GM18519 (cell line): Measurements from ENCODE around the gene TTPAL.

Experiments
- ATAC-seq: cut with Tn5 transposase; IDR thresholded peaks from one replicate; pipeline ENCODE4 v1.9.1; 2021; ENCODE audit warnings: mild to moderate bottlenecking, moderate library complexity; ENCODE audit not compliant: unreplicated experiment, low FRiP score

Gene TTPAL

GRCh38 chr20:44532981-44533331 is 57.3 kb downstream of the TTPAL start:
- ATAC-seq = no peak

GRCh38 chr20:44533928-44534327 is 58.3 kb downstream of the TTPAL start:
- no peak for ATAC-seq

- no peak for ATAC-seq
Measured at GRCh38 chr20:44536175-44536574, 60.5 kb downstream of the TTPAL start.

- no peak for ATAC-seq
Measured at GRCh38 chr20:44537993-44538392, 62.3 kb downstream of the TTPAL start.

- ATAC-seq = no peak
Measured at GRCh38 chr20:44540834-44541233, 65.2 kb downstream of the TTPAL start.

GRCh38 chr20:44541992-44542391 is 66.3 kb downstream of the TTPAL start:
- no peak for ATAC-seq

- ATAC-seq = no peak
Measured at GRCh38 chr20:44542890-44543289, 67.2 kb downstream of the TTPAL start.

GRCh38 chr20:44543358-44543757 is 67.7 kb downstream of the TTPAL start:
- no peak for ATAC-seq
